IPS-15b (cell line): ENCODE data around the gene COQ7.

Source experiments
- H3K27me3 ChIP-seq: one replicate; pipeline ENCODE4 v1.6.1; 2013; ENCODE audit warnings: low read length; ENCODE audit not compliant: control insufficient read depth, insufficient read depth
- H3K36me3 ChIP-seq: one replicate; pipeline ENCODE4 v1.6.1; 2013; ENCODE audit warnings: low read length; ENCODE audit not compliant: control insufficient read depth, insufficient read depth
- H3K4me1 ChIP-seq: one replicate; pipeline ENCODE4 v1.6.1; 2013; ENCODE audit warnings: mild to moderate bottlenecking, low read length; ENCODE audit not compliant: control insufficient read depth, insufficient read depth
- H3K4me3 ChIP-seq: one replicate; pipeline ENCODE4 v1.5.1; 2013; ENCODE audit warnings: low read depth, low read length
- H3K9ac ChIP-seq: one replicate; pipeline ENCODE4 v1.6.1; 2013; ENCODE audit warnings: low read depth, mild to moderate bottlenecking, low read length
- H3K9me3 ChIP-seq: one replicate; pipeline ENCODE4 v1.6.1; 2013; ENCODE audit warnings: mild to moderate bottlenecking, low read length; ENCODE audit not compliant: control insufficient read depth, insufficient read depth

Gene COQ7

DNA sequence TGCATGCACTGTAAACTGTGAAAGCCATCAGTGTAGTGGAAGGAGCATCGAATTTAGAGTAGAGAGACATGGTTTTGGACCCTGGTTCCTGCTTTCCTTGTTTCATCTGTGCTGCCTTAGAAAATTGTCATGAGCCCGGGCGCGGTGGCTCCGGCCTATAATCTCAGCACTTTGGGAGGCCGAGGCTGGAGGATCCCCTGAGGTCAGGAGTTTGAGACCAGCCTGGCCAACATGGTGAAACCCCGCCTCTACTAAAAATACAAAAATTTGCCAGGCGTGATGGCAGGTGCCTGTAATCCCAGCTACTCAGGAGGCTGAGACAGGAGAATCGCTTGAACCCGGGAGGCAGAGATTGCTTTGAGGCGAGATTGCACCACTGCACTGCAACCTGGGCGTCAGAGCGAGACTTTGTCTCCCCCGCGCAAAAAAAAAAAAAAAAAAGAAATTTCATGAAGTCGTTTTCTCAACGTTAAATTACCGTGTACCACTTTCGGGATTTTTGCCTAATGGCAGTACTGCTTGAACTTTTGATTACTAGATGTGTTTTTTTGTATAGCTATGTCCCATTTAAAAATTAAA is 912 bp downstream of the COQ7 start:
- H3K36me3 ChIP-seq = no peaks in the 10 kb centered on the region
- peak overlapping the region; percentile 54 for H3K9ac ChIP-seq
- H3K9me3 ChIP-seq = no peaks in the 10 kb centered on the region
- H3K4me1 ChIP-seq = no peaks in the 10 kb centered on the region
- no peaks in the 10 kb centered on the region for H3K27me3 ChIP-seq
- peak overlapping the region; percentile 96 for H3K4me3 ChIP-seq

DNA sequence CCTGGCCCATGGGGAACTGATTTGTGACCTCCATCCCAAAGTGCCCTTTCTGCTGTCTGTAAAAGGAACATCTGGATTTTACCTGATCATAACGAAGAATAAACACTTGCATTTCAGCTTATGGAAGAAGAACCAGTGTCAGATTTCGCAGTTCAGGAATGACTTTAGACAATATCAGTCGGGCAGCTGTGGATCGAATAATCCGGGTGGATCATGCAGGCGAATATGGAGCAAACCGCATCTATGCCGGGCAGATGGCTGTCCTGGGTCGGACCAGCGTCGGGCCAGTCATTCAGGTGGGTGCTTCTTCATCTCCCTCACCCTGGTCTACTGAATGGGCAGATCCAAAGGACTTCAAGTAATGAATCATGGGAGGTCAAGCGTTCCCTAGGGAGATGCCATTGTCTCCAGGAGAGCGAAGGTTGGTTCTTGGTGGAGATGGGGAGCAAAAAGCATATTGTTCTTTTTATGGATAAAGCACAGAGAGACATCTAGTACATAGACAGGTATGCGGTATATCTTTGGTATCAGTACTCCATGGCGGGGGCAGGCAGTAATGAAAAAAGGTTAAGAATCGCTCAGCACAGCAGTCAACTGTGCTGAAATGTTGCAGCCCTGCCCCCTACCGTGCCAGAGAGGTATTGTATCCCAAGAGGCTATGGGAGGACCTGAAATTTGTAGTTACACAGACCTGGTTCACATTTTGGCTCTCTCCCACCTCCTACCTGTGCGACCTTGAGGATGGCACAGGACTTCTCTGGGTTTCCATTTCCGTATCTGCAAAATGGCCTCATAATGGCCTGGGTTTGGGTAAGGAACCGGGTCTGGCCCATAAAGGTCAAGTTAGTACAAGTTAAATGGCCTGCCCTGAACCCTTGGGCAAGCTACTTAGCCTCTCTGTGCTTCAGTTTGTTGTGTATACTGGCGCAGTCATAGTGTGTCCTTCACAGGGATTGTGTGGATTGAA is 4.7 kb downstream of the COQ7 start:
- Histone ChIP-seq H3K9ac (no peak overlapping the region), H3K4me3 (no peak overlapping the region), H3K36me3 (no peaks in the 10 kb centered on the region), H3K4me1 (no peaks in the 10 kb centered on the region), H3K27me3 (no peaks in the 10 kb centered on the region), H3K9me3 (no peaks in the 10 kb centered on the region)

DNA sequence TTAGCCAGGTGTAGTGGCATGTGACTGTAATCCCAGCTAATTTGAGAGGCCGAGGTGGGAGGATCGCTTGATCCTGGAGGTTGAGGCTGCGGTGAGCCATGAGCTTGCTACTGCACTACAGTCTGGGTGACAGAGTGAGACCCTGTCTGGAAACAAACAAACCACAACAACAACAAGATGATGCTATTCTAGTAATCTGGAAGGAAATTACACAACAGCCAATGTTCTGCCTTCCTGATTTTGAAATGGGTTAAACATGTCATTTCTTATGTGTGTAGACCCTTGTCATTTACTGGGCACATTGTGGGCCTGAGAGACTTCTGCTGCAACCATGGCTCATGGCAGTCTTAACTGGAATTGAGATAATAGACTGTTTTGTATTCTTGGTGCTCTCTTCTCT is 5.9 kb downstream of the COQ7 start:
- no peaks in the 10 kb centered on the region for H3K9me3 ChIP-seq
- no peaks in the 10 kb centered on the region for H3K27me3 ChIP-seq
- no peaks in the 10 kb centered on the region for H3K4me1 ChIP-seq
- H3K36me3 ChIP-seq = no peaks in the 10 kb centered on the region
- H3K4me3 ChIP-seq = no peak overlapping the region
- no peak overlapping the region for H3K9ac ChIP-seq

DNA sequence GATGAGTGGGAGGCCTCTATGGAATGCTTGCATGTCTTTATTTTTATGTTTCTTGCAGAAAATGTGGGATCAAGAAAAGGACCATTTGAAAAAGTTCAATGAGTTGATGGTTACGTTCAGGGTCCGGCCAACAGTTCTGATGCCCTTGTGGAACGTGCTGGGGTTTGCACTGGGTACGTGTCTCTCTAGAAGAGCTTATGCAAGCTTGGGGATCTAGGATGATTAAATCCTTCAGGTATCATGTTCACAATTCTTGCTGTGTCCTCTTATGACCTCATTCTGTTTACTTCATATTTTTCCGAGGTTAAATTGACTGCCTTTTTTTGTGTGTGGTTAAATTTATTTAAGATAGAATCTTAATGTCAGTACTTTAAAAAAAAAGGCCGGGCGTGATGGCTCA is 6.4 kb downstream of the COQ7 start:
- Histone ChIP-seq H3K4me1 (no peaks in the 10 kb centered on the region), H3K36me3 (no peaks in the 10 kb centered on the region), H3K9me3 (no peaks in the 10 kb centered on the region), H3K27me3 (no peaks in the 10 kb centered on the region), H3K9ac (no peak overlapping the region), H3K4me3 (no peak overlapping the region)

DNA sequence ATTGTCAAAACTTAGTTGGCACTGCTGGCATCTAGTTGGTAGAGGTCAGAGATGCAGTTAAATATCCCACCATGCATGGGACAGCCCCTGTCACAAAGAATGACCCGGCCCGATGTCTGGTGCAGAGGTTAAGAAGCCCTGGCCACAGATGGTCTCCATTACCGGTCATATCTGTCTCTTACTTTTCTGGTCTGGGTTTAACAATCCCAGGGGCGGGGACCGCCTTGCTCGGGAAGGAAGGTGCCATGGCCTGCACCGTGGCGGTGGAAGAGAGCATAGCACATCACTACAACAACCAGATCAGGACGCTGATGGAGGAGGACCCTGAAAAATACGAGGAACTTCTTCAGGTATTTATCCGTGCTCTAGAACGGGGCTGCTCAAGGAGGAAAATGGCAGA is 8.1 kb downstream of the COQ7 start:
- H3K9me3 ChIP-seq = no peaks in the 10 kb centered on the region
- no peaks in the 10 kb centered on the region for H3K4me1 ChIP-seq
- no peak overlapping the region for H3K9ac ChIP-seq
- H3K4me3 ChIP-seq = no peak overlapping the region
- H3K36me3 ChIP-seq = no peaks in the 10 kb centered on the region
- no peaks in the 10 kb centered on the region for H3K27me3 ChIP-seq

DNA sequence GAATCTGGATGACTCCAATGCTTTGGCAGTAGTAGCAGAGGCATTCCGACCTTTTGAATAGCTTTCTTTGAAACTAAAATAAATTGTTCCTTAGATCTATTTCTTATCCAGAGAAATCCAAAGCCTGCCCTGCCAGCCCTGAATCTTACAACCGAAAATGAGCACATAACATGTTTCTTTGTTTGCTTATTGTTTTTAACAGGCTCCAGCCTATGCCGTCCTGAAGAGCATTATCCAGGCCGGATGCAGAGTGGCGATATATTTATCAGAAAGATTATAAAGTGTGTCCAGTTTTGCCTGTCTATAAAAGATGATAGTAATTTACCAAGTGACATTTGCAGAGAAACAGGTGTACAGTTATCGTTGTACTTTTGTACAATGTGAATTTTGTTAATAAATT is 10.5 kb downstream of the COQ7 start:
- no peaks in the 10 kb centered on the region for H3K9me3 ChIP-seq
- no peaks in the 10 kb centered on the region for H3K36me3 ChIP-seq
- H3K27me3 ChIP-seq = no peaks in the 10 kb centered on the region
- H3K4me1 ChIP-seq = no peaks in the 10 kb centered on the region
- no peak overlapping the region for H3K4me3 ChIP-seq
- H3K9ac ChIP-seq = no peak overlapping the region

DNA sequence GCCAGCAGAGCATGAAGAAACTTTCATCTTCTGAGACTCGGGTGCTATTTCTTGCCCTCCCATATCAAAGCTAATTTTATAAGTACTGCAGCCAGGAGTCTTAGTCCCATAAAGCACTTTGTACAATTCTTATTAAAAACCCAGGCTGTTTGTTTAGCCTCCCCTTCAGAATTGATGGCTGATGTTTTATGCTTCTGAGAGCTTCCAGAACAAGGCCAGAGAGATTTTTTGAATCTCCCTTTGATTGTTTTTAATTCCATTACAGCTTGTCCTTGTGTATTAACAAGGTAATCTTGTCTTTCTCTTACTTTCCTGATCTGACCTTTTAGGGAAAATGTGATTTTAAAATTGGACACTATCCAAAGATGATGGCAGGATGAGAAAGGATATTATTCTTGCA is 16.3 kb downstream of the COQ7 start:
- H3K4me1 ChIP-seq = no peaks in the 10 kb centered on the region
- no peaks in the 10 kb centered on the region for H3K9me3 ChIP-seq
- peaks cover 19% of the 10 kb centered on the region for H3K27me3 ChIP-seq
- H3K36me3 ChIP-seq = no peaks in the 10 kb centered on the region
- H3K9ac ChIP-seq = no peak overlapping the region
- no peak overlapping the region for H3K4me3 ChIP-seq

DNA sequence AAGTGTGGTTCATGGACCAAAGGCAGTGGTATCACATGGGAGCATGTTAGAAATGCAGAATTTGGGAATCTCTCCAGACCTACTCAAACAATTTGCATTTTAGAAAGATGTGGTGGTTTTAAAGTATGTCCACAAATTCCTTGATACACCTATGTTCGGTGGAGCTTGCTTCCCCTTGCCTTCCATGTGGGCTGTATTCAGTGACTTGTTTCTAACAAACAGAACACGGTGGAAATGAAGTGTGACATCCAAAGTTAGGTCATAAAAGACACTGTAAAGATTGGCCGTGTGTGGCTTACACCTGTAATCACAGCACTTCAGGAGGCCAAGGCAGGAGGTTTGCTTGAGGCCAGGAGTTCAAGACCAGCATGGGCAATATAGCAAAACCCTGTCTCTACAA is 16.7 kb downstream of the COQ7 start:
- Histone ChIP-seq H3K4me1 (no peaks in the 10 kb centered on the region), H3K27me3 (peaks cover 19% of the 10 kb centered on the region), H3K9ac (no peak overlapping the region), H3K36me3 (no peaks in the 10 kb centered on the region), H3K4me3 (no peak overlapping the region), H3K9me3 (no peaks in the 10 kb centered on the region)

DNA sequence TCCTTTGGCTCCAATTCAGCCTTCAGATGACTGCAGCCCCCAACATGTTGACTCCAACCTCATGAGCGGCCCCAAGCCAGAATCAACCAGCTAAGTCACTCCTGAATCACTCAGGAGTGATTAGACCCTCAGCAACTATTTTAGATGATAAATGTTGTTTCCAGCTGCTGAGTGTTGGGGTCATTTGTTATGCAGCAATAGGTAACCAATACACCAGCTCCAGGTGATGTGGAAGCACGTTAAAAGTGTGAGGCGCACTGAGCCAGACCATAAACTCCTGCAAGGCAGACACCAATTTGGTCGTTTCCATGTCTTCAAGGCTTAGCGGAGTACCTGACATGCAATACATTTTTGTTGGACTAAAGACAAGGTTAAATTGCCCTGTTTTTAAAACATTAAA is 17.5 kb downstream of the COQ7 start:
- Histone ChIP-seq H3K9ac (no peak overlapping the region), H3K9me3 (no peaks in the 10 kb centered on the region), H3K36me3 (no peaks in the 10 kb centered on the region), H3K27me3 (peaks cover 19% of the 10 kb centered on the region), H3K4me3 (no peak overlapping the region), H3K4me1 (no peaks in the 10 kb centered on the region)

DNA sequence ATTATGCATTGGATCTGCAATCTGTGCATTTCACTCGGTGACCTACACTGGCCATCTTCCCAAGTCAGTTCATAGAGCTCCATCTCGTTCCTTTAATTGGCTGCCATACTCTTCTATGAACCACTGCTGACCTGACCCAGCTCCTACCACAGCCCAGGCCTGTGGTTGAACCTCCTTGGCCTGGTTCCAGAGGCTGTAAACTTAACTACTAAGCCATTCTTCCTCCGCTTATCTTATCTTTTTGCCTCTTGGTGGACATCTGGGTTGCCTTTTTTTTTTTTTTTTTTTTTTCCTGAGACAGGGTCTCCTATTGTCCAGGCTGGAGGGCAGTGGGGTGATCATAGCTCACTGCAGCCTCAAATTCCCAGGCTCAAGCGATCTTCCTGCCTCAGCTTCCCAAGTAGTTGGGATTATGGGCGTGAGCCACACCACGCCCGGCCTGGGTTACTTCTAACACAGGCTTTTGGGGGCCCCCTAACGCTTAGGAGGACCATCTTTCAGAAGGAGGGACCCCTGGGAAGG is 18.3 kb downstream of the COQ7 start:
- Histone ChIP-seq H3K9me3 (no peaks in the 10 kb centered on the region), H3K27me3 (peaks cover 19% of the 10 kb centered on the region), H3K4me3 (peak overlapping the region; percentile 71), H3K4me1 (no peaks in the 10 kb centered on the region), H3K9ac (no peak overlapping the region), H3K36me3 (no peaks in the 10 kb centered on the region)

DNA sequence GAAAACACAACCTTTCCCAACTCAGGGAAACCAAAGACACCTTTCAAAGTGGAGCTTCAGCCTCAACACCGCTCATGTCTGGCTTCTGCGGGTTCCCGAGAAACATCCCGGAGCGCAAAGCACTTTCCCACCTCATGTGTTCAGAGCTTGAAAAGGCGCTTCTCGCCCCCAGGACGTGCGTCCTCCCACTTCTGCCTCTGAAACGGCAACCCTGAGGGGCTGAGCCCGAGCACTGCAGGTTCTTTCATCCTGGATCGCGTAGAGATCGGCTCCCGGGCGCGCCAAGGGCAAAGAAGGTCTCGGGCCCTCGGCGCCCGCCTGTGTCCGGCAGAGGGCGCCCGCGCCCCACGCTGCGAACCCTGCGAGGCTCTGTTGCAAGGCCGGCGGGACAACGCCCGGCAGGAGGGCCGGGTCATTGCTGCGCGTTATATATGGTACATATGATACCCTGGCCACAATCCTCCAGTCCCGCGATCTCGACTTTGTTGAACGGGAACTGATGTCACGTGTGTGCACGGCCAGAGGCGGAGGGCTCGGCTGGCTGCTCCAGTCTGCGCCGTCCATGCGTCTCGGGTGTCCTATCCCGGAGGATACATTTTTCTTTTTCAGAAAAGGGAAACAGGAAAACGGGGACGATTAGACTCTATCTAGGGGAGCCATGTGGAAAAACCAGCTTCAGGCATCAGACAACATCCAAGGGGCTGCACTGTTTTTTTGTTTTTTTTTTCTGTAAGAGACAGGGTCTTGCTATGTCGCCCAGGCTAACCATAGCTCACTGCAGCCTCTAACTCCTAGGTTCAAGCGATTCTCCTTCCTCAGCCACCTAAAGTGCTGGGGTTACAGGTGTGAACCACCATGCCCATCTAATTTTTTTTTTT is 19.1 kb downstream of the COQ7 start:
- H3K9ac ChIP-seq = no peak overlapping the region
- H3K27me3 ChIP-seq = peaks cover 19% of the 10 kb centered on the region
- no peaks in the 10 kb centered on the region for H3K36me3 ChIP-seq
- peak overlapping the region; percentile 71 for H3K4me3 ChIP-seq
- H3K9me3 ChIP-seq = no peaks in the 10 kb centered on the region
- no peaks in the 10 kb centered on the region for H3K4me1 ChIP-seq
